GM15510 (cell line): ENCODE measurements around the gene TEX14.

ENCODE experiments used
- POLR2A ChIP-seq: IDR thresholded peaks from 3 replicates; pipeline ENCODE4 v1.6.1; 2011; ENCODE audit warnings: borderline replicate concordance; ENCODE audit not compliant: insufficient read length; ENCODE audit errors: extremely low read depth

Gene TEX14

DNA sequence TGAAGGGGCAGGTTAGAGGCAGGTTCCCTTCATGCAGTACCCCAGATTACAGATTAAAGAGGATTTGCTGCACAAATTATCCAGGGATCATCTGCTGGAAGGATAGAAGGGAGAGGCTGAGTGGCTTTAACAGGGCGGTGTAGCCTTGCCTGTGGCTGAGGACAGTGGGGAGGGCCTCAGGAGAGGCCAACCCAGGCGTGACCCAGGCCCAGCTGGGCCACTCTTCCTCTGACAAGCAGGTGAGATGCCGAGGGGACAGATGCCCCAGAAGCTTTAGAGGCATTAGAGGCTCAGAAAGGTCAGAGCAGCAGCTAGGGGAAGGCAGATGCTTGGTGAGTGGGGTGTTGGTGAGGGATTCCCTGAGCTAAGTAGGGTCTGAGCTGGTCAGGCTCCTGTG, 159.3 kb downstream of the TEX14 start:
- no peak for TF ChIP-seq POLR2A

DNA sequence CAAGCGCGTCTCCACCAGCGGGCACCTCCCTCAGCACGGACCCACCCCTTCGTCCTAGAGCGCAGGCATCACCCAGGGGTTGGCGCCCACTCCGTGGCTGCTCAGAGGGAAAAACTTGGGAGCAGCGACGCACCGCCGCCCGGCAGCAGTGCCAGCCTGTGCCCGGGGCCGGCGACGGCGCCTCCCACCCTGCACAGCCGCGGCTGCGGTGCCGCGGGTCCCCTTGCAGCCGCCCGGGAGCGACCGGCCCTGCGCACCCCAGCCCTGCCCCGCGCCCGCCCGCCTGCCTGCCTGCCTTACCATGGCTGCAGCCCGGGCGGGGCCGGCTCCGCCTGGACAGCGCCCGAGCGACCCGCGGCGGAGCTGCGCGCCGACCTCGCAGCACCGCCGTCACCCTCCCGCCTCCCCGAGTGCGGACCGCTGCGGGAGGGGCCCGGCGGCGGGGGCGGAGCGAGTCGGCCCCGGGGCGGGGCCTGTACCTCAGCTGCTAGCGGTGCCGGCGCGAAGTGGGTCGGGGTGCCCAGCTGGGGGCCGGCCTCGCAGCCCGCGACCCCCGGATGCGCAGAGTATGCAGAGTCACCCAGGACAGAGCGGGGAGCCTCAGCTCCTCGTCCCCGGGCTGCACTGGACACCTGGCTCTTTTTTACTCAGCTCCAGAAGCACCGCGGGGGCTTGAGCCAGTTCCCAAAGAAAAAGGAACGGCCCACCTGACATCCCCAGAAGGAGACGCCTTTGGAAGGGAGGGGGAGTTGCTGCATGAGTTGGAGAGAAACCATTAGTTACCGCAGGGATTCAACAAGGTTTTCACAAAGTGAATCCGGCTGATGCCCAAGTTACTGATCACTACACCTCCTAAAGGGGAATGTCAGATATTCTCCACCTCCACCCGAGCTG, 159.9 kb downstream of the TEX14 start:
- no peak for TF ChIP-seq POLR2A

DNA sequence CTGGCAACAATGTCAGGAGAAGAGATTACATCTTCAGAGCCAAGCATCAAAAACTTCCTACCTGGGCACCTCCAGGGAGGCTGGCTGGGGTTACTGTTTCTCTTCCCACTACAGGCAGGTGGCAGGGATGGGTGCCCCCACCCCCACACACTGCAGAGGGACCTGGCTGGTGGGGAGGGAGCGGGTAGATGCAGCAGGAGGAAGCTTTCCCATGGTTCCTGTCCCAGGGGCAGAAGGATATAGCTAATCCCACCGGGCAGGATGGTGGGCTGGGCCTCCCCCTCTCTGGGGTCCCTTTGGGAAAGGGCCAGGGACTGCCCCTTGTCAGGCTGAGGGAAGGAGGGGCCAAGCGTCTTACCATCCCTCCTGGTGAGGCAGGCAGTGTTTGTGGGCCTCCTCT, 160.7 kb downstream of the TEX14 start:
- no peak for TF ChIP-seq POLR2A

DNA sequence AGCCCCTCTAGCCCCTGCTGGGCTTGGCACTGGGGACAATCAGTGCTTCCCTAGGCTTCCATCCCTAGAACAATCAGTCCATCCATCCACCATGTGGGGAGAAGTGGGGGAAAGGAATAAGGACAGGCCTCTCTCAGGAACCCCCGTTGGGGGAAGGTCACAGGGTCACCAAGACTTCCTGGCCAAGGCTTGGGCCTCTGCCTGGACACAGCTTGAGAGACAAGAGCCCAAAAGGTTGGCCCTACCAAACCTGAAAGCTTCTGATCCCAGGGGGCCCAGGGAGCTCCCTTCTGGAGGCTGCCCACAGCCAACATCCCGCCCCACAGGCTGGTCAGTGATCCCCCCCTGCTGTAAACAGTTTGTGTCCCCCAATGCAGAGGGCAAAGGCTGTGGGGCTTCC, 161.2 kb downstream of the TEX14 start:
- TF ChIP-seq POLR2A, result no peak

DNA sequence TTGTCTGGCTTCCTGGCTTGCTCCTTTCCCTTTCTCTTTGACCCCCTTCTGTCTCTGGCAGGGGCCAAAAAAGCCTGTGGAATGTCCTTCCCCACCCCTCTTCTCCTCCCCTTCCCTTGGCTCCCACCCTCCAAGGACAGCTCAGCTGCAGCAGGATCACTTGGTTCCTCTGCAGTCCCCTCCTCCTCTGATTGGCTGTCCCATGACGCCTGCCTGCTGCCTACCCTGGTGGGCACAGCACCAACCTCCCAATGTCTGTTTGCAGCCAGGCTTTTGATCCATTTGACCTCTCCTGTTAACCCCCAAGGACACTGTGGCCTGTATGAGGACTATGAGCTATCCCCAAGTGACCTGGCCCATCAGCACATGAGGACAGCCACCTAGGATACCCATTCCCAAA, 162.6 kb downstream of the TEX14 start:
- TF ChIP-seq POLR2A, result no peak

DNA sequence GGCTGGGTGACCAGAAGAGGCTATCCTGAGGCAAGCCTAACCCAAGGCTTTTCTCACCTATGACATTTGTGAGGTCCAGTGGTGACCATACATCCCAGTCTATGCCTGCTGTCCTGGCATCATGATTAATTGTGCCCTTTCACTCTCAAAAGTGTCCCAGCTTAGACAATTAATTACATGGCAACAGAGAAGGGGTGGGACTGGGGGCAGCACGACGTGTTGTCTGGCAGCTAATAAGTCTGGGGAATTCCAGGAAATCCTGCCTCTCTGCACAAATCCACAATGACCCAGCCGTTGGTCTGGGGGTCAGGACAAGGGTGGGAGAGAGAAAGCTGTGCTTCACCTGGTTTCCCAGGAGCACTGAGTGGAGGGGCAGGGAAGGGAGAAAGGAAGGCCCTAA, 163.4 kb downstream of the TEX14 start:
- no peak for TF ChIP-seq POLR2A

DNA sequence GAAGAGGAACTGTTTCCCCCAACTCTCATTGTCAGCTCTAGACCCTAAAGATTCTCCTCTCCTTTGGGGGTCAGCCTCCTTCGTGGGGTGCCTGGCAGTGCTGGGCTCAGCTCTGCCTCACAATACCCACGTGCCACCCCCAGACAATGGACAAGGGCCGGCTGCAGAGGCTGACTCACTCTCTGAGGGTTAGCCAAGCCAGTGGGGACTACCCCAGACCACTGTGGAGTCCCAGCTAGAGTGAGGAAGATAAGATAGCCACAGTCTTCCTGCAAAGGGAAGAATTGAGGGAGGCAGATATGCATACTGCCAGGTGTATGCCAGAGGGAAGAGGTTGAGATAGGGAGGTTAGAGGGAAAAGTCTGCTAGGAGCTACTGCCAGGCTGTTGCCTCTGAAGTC, 163.9 kb downstream of the TEX14 start:
- no peak for TF ChIP-seq POLR2A

DNA sequence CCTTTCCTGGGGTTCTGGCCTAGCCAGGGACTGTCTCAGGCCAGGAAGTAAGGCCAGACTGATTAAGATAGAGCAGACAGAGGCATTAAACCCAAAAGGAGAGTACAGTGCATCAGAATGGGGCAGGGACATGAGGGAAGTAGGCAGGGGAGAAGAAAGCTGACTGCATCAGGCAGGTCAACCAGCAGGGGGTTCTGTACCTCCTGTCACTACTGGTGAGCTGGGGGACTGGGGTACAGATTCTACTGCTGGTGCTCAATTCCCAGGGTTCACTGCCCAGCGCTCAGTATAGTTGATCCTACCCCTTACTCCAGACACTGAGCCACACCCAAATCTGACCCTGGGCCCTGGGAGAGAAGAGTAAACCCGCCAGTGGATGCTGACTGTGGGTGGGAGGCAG, 164.5 kb downstream of the TEX14 start:
- no peak for TF ChIP-seq POLR2A

DNA sequence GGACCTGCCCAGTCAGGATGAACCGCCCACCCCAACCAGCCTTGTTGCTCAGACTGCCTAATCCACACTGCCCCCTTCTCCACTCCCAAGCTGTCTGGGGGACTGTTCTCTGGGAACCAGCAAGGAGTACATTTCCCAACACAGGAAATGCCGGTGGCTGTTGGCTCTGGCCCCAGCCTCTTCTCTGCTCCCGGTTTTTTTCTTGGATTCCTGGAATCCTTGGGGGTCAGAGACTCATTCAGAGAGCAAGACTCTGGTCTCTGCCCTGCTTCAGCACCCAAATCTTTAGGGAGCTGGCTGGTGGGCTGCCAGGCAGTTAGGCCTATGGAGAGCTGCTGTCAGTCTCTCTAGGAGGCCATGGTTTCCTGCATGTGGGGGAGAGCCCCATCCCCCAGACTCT, 166.6 kb downstream of the TEX14 start:
- no peak for TF ChIP-seq POLR2A

DNA sequence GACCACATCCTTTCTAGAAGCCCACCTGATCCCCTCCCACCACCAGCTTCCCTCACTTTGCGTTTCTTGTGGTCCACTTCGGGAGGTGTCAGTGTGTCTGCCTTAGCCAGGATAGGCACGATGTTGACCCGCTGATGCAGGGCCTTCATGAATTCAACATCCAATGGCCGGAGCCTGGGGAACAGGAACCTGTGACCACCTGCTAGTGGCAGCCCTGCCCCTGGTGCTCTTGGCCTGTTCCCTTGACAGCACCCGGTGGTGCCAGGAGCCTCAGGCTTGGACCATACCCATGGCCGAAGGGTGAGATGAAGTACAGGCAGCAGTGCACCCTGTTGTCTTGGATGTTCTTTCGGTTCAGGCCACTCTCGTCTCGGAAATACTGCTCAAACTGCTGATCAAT, 170.2 kb downstream of the TEX14 start:
- TF ChIP-seq POLR2A, result no peak

DNA sequence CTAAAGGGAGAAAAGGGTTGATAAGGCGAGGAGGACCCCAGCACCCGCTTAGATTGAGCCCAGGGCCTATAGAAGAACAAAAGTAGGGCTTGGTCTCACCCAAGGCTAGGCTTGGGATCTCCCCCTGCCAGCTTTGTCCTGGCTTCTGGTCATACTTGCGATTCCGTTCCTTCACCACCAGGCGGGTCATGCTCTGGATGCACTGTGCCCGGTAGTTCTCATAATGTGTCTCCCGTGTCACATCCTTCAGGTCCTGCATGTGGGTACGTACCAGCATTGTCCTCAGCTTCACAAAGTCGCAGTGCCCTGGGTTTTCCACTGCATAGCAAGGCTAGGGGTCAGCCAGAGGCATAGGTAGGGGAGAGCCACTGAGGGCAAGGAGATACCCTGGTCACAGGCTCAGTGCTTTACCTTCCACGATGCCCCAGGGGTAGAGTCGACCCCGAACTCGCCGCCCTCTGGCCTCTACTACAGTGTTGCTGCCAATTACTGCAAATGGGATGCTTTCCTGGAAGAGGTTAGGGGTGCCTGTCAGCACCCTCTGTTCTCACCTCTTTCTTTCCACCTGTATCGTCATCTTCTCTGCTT, 170.9 kb downstream of the TEX14 start:
- TF ChIP-seq POLR2A, result no peak

DNA sequence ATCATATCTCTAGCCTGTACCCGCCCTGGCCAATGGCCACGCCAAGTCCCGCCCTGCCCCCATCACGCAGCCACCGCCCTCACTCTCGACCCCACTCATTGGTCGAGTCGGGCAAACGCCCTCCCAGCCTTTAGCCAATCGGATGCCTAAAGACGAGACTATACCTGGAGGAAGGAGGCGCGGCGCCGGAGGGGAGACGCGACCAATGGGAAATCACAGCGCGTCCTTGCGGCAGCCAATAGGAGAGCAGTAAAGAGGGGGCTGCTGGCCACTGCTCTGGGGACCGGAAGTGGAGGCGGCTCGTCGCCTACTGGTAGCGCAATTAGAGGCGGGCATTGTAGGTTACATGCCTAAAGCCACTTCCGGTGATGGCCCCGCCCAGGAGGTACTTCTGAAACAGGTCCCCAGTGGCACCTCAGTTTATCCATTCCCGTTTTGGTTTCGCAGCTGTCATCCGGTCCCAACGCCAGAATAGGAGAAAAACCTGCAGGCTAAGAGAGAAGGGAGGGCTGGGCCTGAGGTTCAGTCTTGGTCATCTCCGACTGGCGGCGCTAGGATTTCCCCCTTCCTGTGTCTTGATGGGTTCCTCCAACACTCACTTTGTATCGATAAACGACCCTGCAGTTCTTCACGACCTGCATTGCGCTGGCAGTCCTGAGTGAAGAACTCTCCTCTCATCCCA, 173.8 kb downstream of the TEX14 start:
- TF ChIP-seq POLR2A, result peak; percentile 39

DNA sequence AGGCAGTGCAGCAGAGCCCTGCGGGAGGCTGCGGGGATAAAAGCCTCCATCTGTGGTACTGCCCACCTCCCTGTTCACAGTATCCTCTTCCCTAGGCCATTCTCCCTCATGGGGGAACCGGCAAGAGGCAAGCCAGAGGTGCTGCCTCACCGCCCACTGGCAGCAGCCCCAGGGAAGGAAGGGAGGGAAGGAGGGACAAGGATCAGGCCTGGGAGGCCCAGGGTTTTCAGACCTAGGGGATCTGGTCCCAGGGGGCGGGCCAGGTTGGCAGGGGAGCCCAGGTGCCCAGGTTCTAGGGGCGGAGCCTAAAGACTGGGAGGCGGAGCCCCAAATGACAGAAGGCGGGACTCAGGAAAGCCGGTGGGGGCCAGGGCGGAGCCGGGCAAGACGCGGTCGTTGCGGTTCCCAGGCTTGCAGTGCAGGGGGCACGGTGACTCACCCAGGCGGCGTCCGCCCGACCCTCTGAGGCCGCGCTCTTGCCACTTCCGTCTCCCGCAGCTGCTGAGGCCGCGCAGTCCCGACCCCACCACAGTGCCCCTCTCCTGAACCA, 174.4 kb downstream of the TEX14 start:
- TF ChIP-seq POLR2A, result peak; percentile 75

DNA sequence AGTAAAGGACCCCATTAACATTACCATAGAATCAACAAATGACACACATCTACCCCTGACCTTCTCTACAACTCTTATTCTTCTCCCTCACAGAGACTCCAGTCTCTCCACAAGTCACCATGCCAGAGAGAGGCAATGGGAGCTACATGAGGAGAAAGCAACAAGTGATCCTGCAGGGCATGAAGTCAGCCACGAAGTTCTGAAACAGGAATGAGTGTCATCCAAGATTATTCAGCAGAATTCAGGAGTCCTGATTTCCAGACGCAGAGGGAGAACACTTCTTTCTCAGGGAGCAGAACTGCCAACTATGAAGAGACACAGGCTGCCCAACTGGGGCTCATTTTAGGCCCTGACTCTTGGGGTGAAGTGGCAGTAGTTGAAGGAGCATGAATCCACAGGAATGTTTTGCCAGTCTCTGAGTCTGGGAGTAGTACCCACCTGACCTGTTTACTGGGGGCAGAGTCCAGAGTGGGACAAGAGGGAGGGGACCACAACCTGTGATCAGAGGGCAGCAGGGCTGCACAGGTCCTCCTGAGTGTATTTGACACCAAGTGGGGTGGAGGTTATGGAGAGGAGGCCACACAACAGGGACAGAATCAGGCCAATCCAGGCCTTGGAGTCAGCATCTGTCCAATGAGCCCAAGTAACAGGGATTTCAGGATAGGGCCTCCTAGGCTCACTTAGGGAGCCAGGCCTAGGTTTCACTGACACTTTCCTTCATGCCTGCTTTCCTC, 175.0 kb downstream of the TEX14 start:
- TF ChIP-seq POLR2A, result no peak

DNA sequence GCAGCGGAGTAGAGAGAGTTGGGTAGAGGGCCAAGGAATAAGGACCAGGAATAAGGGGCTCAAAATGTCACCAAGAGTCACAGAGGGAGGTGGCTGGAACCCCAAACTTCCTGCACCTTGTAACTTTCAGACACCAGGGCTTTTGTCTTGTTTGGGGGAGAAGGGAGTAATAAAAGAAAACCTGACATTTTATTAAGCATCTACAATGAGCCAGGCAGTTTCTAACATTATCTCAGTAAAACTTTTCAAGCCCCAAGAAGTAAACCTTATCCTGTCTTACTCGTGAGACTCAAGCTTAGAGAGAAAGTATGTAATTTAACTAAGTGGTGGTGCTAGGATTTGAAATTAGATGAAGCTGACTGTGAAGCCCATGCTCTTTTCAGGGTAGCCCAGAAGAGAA, 176.6 kb downstream of the TEX14 start:
- TF ChIP-seq POLR2A, result no peak
